Sigmoid colon (tissue), 4 donors: Measurements from ENCODE around the gene EIF5AL1.

Experiments
- CTCF ChIP-seq, 4 experiments: fragments of 450-650 bp in 3 of 4; fragments of 200-600 bp in 1 of 4; IDR thresholded peaks; one replicate each; pipeline ENCODE4 v1.5.1; 2016 to 2019; ENCODE audit warnings: antibody characterized with exemption in 4 of 4, mild to moderate bottlenecking in 3 of 4, moderate library complexity in 2 of 4
- POLR2AphosphoS5 ChIP-seq, 4 donors: sonication (generic); formaldehyde crosslinking; IDR thresholded peaks; one replicate each; pipeline ENCODE4 v1.6.1; 2017; ENCODE audit warnings: antibody characterized with exemption in 4 of 4

GRCh38 chr10:79477456-79477855 lies 34.9 kb upstream of the EIF5AL1 start:
- TF ChIP-seq CTCF (IDR thresholded peaks at IDR 0.05) (no peak), POLR2AphosphoS5 (IDR thresholded peaks at IDR 0.05) (no peak)
